ACHN (cell line): ENCODE results near the gene BTG2.
A peak's percentile ranks its signal among the peaks of the same experiment; 100 is the strongest.
"Not testable (repeated sequence)": the region's sequence is repeated elsewhere in the genome, so short reads cannot be mapped to it uniquely, and the experiment has no call there.

Experiments
- DNase-seq: peaks from one replicate; pipeline ENCODE4 v3.0.0-alpha.2; 2015
- in situ Hi-C: cut with HindIII; loops from 2 replicates; pipeline ENCODE4 v1.10.0; 2017; ENCODE audit warnings: low sequenced_read_pairs, low pct_ligation_motif_present, low pct_unique_long_range_greater_than_20kb

Gene BTG2, protein sequence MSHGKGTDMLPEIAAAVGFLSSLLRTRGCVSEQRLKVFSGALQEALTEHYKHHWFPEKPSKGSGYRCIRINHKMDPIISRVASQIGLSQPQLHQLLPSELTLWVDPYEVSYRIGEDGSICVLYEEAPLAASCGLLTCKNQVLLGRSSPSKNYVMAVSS

DNA sequence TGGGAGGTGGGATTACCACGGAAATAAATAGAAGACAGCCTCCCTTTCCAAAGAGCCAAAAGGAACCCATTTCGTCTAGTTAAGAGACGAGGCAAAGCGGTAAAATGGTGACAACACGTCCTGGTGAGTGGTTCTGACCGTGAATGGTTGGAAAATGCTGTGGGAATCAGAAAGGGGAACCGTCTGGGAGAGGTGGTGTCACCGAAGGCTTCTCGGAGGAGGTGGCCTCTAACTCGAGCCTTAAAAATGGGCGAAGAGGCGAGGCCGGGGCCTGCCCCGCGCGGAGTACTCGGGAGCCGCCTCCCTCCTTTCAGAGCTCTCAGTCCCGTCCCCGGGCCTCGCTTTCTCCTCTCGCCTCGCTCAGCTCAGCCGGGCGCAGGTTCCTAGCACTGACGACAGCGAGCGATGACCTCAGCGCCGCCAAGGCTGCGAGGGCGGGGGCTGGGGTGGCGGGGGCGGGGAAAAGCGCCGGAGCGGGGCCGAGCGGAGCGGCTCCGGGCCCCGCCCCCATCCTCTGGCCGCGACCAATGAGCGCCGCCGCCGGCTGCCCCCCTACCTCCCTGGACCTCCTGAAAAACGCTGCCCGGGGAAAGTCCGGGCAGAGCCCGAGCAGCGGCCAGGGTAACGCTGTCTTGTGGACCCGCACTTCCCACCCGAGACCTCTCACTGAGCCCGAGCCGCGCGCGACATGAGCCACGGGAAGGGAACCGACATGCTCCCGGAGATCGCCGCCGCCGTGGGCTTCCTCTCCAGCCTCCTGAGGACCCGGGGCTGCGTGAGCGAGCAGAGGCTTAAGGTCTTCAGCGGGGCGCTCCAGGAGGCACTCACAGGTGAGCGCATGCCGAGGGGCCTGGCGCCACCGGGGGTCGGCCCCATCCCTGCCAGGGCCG is at the start of gene BTG2:
TSS of gene BTG2 (plus strand) at position 601 of the 890 bp plus-strand sequence. CDS start at position 689, 88 bp downstream.
- DNase-seq, result peak; percentile 94
- in situ Hi-C loops, result no loop called here

DNA sequence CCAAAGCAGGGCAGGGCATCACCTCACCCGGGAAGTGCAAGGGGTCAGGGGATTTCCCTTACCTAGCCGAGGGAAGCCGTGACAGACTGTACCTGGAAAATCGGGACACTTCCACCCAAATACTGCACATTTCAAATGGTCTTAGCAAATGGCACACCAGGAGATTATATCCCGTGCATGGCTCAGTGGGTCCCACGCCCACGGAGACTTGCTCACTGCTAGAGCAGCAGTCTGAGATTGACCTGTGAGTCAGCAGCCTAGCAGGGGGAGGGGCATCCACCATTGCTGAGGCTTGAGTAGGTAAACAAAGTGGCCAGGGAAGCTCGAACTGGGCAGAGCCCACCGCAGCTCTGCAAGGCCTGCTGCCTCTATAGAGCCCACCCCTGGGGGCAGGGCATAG is 48.7 kb upstream of the BTG2 start:
- in situ Hi-C loops, result not testable (repeated sequence)
- DNase-seq, result peak; percentile 59

DNA sequence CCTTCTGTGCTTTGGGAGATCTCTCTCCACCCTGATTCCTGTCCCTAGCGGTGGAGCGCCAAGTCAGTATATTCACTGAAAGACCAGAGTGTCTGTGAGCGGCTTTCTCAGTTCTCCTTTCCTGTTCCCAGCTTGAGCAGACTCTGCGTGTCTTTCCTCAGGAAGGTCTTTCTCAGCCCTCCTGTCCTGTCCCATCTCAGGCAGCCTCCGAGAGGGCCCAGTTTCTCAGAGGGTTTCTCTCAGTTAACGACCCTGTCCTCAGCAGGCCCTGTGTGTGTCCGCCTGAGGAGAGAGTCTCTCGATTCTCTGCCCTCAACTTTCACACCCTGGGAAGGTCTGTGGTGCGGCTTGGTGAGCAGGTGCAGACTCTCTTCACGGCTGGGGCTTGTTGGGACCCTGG is 41.8 kb upstream of the BTG2 start:
- DNase-seq, result no peak
- in situ Hi-C loops, result no loop called here

DNA sequence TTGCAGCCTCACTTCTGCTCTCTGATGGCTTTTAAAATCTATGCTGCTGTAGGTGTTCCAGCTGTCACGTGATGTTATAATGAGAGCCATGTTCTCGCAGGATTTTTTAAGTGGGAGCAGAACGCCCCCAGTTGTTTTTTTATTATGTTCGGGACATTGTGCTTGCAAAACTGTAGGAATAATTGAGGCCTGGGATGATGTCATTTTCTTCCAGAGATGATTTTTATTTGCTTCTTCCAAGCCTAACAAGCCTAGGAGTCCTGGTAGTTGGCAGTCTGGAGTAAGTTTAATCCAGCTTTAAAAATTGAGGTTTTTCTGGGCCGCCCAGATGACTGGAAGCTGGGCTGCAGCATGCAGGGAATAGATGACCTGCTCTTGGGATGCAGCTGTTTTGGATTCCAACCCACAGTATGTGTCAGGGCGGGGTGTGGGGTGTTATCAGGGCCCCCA is 41.2 kb upstream of the BTG2 start:
- no peak for DNase-seq
- in situ Hi-C loops, result no loop called here

DNA sequence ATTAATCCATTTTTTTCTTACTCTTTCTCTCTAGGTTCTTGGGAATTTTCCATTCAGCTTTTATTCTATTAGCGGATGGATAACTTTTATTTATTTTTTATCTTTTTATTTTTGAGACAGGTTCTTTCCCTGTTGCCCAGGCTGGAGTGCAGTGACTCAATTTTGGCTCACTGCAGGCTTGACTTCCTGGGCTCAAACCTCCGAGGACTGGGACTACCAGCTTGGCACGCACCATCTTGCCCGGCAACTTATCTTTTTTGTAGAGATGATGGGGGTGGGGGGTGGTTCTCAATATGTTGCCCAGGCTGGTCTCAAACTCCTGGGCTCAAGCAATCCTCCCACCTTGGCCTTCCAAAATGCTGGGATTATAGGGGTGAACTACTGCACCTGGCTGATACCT is 39.8 kb upstream of the BTG2 start:
- in situ Hi-C loops, result no loop called here
- no peak for DNase-seq

DNA sequence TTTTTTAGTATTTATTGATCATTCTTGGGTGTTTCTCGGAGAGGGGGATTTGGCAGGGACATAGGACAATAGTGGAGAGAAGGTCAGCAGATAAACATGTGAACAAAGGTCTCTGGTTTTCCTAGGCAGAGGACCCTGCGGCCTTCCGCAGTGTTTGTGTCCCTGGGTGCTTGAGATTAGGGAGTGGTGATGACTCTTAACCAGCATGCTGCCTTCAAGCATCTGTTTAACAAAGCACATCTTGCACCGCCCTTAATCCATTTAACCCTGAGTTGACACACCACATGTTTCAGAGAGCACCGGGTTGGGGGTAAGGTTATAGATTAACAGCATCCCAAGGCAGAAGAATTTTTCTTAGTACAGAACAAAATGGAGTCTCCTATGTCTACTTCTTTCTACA is 39.2 kb upstream of the BTG2 start:
- DNase-seq, in situ Hi-C loops: not testable (repeated sequence)

DNA sequence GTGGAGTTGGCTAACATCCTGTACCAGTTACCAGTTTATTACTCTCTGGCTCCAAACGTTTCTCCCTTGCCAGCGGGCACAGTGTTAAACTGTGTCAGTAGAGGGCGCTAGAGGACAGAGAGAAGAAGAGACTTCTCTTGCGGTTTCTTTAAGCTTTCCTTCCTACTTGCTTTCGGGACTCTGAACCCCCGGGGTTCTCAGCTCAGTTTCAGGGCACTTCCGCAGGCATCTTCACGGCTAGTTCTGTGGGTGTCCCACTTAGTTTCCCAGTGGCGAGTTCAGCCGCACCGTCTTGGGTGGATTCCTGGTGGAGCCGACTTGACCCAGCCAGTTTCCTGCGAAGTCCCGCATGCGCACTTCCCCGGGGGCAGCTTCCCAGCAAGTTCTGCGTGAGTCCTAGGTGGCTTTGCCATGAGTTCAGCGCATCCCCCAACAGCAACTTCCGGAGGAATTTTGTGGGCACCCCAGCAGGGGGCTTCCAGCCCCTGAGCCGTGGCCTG is 37.9 kb upstream of the BTG2 start:
- peak; percentile 91 for DNase-seq
- in situ Hi-C loops, result no loop called here

DNA sequence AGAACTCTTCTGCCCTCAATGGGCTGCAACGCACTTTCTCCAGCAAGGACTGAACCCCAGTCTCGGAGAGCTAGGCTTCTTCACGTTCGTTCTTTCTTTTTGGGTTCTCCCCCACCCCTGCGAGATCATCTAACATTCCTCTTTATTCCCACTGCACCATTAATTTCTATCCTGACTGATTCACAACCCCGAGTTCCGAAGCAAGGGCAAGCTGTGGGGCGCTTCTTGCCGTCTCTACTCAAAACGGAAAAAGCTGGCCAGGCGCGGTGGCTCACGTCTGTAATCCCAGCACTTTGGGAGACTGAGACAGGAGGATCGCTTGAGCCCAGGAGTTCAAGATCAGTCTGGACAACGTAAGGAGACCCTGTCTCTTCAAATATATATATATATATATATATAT is 37.4 kb upstream of the BTG2 start:
- DNase-seq, result no peak
- in situ Hi-C loops, result no loop called here

DNA sequence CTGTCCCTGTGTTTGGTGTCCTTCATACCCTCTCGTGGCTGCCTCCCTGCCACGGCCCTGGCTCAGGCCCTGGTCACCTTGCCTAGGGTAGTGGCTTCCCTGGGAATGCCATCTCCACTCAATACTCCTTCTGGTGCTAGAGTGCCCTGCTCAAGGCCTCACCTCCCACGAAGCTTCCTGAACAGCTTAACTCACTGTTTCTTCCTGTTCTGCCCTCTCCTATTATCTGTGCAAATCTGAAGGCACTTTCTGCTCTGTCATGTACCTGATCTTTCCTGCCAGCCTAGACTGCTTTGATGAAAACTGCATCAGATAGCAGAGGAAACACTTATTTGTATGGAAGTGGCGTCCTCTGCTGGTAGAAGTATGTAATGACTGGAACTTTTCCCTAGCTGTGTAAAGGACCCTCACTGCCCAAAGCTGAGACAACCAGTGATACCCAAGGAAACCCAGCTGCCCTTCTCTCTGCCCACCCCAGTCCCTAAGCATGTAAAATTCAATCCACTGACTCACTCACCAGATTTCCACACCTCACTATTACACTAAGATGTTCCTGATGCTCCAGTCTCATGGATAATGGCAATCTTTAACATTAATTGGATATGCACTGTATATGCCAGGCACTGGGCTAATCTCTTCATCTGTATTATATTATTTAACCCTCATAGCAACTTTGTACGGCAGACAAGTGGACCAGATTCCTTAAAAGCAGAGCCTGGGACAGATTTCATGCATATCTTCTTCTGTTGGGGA is 36.2 kb upstream of the BTG2 start:
- in situ Hi-C loops, result no loop called here

DNA sequence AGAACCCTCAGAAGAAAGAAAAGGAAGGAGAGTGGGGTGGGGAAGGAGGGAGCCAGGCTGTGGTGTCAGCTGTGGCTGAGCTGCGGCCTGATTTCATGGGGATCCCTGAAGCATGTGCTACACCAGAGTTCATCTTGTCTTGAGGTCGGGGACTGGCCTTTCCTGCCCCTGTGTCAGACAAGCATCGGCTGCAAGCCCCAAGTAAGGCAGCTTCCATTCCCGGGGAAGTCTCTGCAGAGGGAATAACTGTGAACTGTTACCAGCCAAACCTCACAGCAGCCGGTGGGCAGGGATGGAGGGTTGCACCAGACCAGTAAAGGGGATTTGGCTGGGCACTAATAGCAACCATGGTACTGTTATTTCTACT is 35.7 kb upstream of the BTG2 start:
- DNase-seq, result no peak
- in situ Hi-C loops, result no loop called here

More for the DNA sequence above, 36.2 kb upstream of the BTG2 start:
- peak; percentile 81 for DNase-seq

DNA sequence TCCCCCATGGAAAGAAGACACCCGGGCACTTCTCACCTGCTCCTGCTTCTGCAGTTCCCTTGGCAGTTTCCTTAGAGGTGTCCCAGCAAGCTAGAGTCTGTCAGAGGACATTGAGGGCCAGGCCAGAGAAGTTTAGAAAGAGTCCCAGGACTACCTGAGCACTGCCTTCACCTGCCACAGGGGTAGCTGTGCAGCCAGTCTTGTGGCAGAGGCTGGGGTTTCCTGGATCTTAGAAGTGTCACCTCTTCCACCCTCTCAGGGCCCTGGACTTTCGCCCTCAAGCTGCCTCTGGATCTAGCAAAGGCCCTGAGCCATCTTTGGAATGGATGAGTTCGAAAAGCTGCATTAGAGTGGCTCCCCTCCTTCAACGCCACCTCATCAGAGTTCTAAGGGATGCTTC is 34.9 kb upstream of the BTG2 start:
- no peak for DNase-seq
- in situ Hi-C loops, result no loop called here

DNA sequence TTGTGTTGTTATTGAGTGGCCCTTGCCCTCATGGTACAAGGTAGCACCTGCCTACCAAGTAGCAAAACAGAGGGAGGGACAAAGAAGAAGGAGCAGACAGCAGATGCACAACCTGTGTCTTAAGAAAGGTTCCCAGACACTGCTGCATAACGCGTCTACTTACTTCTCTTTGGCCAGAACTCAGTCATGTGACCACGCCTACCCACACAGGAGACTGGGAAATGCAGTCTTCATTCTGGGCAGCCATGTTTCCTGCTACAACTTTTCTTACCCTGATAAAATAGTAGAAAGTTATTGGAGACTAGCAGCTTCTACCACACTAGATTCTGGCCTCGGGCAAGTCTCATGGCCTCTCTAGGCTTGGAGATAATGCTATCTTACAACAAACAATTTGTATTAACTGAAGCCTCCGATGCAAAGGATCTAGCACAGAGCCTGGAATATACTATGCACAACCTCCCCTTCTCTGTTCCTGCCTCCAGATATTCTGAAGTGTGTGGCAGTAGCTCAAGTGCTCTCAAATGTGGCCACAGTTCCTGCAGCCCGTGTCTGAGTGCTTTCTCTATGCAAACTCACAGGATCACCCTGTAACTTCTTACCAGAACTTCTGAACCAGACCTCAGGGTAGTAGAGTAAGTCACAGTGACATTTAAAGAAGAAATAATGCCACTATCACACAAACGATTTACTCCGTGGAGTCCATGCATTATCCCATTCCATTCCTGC is 34.1 kb upstream of the BTG2 start:
- in situ Hi-C loops, result no loop called here
- DNase-seq, result no peak

DNA sequence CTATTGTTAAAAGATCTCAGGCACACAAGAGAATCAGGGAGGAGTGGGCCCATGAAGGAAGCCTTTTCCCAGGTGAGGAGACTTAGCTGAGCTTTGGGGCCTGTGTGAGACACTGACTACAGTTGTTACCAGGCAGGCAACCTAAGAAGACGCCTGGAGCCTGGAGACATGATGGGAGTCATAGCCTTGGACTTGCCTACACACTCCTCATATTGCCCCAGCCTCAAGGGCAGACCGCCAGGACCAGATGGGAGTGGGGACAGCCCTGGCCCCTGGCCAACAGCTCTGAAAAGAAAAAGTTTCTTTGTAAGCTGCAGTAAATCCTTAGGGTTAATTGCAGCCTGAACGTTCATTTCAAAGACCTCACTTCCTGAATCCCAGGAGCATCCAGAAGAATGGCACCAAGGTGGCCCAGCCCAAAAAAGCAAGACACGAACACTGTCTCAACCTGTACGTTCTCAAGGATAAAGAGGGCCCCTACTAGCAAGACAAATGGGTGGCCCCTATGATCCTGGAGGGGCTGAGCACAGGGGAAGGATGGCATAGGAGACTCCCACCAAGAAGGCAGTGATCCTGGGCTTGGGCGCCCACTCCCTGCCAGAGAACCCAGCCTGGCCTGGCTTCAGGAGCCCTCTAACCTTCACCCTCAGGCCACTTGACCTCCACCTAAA is 33.2 kb upstream of the BTG2 start:
- DNase-seq, result no peak
- in situ Hi-C loops, result no loop called here

DNA sequence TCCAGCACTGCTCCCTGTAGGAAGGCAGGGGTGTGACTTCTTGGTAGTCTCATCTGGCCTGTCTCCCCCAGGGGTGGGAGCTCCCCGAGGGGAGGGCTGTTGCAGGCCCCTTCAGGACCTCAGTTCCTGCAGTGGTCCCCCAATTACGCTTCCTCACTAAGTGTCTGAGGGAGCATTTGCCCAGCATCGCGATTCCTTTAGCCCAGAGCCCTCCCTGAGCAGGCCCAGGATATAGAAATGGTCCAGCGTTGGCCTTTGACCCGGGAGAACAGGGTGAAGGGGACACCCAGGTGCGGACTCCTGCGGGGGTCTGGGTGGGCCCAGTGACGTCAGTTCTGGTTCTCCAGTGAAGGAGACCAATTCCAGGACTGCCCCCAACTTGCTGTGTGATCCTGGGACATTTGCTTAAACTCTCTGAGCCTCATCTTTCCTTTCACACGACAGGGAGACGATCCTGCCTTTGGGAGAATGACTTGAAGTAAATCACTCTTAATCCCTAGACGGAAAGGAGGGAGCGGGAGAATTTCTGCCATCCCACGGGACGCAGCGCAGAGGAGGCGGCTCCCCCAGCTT is 32.6 kb upstream of the BTG2 start:
- in situ Hi-C loops, result no loop called here
- DNase-seq, result no peak

DNA sequence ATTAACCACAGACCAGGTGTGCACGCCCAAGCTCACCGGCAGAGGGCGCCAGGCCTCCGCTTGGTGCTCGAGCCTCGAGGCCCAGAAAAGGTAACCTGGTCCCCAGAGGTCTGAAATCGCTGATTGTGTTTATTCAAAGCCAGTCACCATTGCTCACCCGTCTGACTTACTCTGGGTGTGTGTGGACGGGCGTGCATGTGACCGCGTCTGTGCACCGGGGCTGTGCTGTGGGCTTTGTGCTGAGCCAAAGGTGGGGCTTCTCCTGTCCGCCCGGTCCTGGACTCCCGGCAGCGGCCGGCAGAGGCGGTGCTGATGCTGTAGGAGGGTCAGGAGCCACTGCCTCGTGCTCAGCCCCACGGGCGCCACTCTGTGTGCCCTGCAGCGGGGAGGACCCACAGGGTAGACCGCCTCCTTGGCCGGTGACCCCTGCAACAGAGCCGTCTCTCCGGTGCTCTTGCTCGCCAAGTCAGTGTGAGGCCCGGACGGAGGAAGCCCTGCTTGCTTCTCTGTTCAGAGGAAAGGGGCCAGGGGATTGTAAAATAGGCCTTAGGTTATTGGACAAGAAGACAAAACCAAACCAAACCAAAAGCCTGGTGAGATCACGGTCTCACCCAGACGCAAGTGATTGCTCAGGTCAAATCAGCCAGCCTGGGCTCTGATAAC is 32.0 kb upstream of the BTG2 start:
- DNase-seq, result peak; percentile 76

DNA sequence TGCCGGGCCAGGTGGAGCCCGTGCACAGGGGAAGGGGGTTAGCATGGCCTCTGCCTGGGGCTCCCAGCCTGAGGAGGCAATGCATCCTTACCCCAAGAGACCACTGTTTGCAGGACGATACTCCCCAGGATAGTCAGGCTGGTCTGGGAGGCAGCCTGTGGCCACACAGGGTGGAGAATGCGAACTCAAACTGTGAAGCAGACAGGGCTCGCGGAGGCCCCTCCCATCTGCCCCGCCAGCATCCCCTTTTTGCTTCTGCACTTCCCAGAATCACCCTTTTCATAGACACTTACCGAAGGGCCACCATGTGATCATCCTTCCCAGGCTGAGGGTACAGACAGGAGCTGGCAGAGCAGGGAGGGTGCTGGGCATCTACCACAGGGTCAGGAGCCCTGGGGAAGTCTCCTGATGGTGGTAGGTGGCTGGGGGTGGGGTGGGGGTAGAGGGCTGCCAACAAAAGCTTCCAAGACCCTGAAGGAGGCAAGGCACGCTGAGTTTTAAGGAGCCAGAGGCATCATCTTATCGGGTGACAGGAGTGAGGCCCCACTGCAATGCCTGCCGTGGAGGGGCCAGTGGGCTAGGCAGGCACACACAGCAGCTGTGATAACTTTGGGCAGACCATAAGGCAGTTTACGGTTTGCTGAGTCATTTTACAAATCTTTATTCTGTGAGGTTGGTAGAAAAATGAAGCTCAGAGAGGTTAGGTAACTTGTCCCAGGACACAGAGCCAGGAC is 31.3 kb upstream of the BTG2 start:
- DNase-seq, result no peak
- in situ Hi-C loops, result no loop called here

More for the DNA sequence above, 32.0 kb upstream of the BTG2 start:
- in situ Hi-C loops, result no loop called here
